ENCODE measurements around the gene CPNE4.

The CPNE4 gene

GRCh38 chr3:131568460-131568859 is 466.4 kb downstream of the CPNE4 start:
- FAIRE-seq, result no peak

GRCh38 chr3:131564812-131565211 is 470.0 kb downstream of the CPNE4 start:
- no peak for FAIRE-seq

GRCh38 chr3:131561511-131561910 is 473.3 kb downstream of the CPNE4 start:
- no peak for FAIRE-seq

GRCh38 chr3:131560795-131561194 is 474.0 kb downstream of the CPNE4 start:
- FAIRE-seq, result no peak

GRCh38 chr3:131555456-131555855 is 479.4 kb downstream of the CPNE4 start:
- FAIRE-seq, result no peak

- FAIRE-seq, result no peak
Observed at GRCh38 chr3:131553495-131554247, 481.1 kb downstream of the CPNE4 start.

- no peak for FAIRE-seq
Observed at GRCh38 chr3:131551761-131552160, 483.1 kb downstream of the CPNE4 start.

- no peak for FAIRE-seq
Observed at GRCh38 chr3:131550562-131551465, 484.0 kb downstream of the CPNE4 start.

GRCh38 chr3:131549340-131549739 is 485.5 kb downstream of the CPNE4 start:
- FAIRE-seq, result no peak

- FAIRE-seq, result no peak
Observed at GRCh38 chr3:131547585-131547984, 487.2 kb downstream of the CPNE4 start.

- no peak for FAIRE-seq
Observed at GRCh38 chr3:131546441-131546840, 488.4 kb downstream of the CPNE4 start.

GRCh38 chr3:131544557-131544956 is 490.3 kb downstream of the CPNE4 start:
- FAIRE-seq, result no peak

GRCh38 chr3:131543714-131544113 is 491.1 kb downstream of the CPNE4 start:
- FAIRE-seq, result no peak

- FAIRE-seq, result no peak
Observed at GRCh38 chr3:131541288-131541687, 493.5 kb downstream of the CPNE4 start.

- no peak for FAIRE-seq
Observed at GRCh38 chr3:131540821-131541220, 494.0 kb downstream of the CPNE4 start.

- FAIRE-seq, result no peak
Observed at GRCh38 chr3:131540143-131540542, 494.7 kb downstream of the CPNE4 start.

GRCh38 chr3:131538968-131539367 is 495.8 kb downstream of the CPNE4 start:
- no peak for FAIRE-seq

- FAIRE-seq, result no peak
Observed at GRCh38 chr3:131537531-131537930, 497.3 kb downstream of the CPNE4 start.

GRCh38 chr3:131535596-131535995 is 499.2 kb downstream of the CPNE4 start:
- FAIRE-seq, result no peak

GRCh38 chr3:131535131-131535530 is 499.7 kb downstream of the CPNE4 start:
- no peak for FAIRE-seq

- FAIRE-seq, result no peak
Observed at GRCh38 chr3:131532645-131533044, 502.2 kb downstream of the CPNE4 start.

GRCh38 chr3:131530843-131531242 is 504.0 kb downstream of the CPNE4 start:
- FAIRE-seq, result no peak

- no peak for FAIRE-seq
Observed at GRCh38 chr3:131530388-131530787, 504.4 kb downstream of the CPNE4 start.

- FAIRE-seq, result no peak
Observed at GRCh38 chr3:131526801-131527347, 507.9 kb downstream of the CPNE4 start.
